HG02759 (cell line): ENCODE measurements around the gene PTP4A1.

Source experiments
- ATAC-seq: cut with Tn5 transposase; IDR thresholded peaks from one replicate; pipeline ENCODE4 v1.9.1; 2021; ENCODE audit warnings: mild to moderate bottlenecking, moderate library complexity; ENCODE audit not compliant: unreplicated experiment

PTP4A1 gene

DNA sequence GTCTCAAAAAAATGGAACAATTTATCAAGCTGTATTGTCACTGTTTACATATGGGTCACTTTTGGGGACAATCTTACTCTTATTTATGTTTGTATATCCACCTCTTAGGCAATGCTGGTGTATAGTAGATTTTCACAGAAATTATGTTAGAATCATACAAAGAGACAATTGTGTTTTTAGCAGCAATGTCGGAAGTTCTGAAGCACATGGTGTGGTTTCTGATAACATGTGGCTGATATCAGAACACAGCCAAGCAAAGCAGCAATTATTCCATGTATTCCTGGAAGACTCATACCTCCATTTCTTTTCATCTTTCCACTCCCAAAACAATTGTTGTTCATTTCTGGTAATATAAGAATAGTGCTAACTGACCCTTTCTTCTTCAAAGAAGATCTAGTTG is 17.5 kb upstream of the PTP4A1 start:
- ATAC-seq, result no peak

DNA sequence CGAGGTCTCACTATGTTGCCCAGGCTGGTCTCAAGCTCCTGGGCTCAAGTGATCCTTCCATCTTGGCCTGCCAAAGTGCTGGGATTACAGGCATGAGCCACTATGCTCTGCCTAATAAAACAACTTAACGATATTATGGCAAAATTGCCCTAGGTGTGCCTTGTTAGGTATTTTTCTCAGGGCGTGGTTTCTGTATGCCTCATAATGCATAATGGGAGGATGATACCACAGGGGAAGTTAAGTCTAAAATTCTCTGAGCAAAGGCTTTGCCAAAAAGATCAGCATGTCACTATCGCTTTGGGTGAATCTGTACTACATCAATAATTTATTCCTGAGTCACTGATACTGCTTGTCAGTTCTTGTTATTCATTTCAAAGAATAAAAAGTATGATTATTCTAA is 15.9 kb upstream of the PTP4A1 start:
- ATAC-seq, result no peak

DNA sequence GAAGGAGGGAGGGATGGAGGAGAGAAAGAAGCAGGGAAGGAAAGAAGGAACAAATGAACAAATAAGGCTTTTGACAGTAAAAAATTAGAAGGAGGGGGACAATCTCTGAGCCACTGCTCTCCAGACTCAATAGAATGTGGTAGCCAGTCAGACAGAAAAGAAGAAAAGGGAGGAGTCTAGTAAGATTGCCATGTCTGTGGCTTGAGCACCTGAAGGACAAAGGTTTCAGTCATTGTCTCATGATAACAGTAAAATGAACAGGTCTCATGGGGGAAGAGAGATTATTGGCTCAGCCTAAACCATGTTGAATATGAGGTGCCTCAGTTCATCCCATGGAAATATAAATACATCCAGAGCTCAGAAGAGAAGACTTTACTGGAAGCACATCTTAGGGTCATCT is 14.0 kb upstream of the PTP4A1 start:
- peak; percentile 67 for ATAC-seq

DNA sequence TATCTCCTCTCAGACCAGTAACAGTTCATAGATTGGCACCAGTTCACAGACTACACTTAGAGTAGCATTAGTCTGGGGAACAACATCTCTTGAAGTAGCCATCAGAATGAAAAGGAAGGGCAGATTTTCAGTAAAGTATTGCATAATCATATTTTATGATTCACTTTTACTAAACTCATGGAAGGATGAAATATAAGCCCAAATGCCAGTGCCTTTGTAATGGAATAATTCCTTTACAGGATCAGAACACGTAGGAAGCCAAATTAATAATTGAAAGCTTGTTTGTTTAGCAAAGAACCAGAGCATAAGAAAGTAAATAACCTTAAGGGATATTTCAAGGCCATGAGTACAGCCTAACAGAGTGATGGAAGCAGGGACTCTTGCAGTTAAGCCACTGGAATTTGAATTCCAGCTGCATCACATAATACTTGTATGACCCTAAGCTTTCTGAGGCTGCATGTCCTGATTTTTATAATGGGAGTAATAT is 11.4 kb upstream of the PTP4A1 start:
- ATAC-seq, result no peak

DNA sequence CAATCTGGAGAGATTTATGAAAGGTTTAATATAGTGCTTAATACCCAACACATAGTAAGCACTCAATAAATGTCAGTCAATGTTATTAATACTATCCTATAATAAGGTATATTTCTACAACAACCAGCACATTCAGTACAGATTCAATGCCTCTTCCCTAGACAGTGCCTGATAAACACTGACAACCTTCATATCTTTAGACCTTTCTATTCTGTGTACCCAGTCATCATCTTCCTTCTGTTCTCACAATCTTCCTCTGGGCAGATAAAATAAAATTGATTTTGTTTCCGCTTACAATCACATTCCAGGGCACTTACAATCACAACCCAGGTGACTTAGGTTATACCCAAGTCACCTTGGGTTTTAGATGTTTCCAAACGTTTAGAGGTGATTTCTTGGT is 11.0 kb upstream of the PTP4A1 start:
- ATAC-seq, result no peak

DNA sequence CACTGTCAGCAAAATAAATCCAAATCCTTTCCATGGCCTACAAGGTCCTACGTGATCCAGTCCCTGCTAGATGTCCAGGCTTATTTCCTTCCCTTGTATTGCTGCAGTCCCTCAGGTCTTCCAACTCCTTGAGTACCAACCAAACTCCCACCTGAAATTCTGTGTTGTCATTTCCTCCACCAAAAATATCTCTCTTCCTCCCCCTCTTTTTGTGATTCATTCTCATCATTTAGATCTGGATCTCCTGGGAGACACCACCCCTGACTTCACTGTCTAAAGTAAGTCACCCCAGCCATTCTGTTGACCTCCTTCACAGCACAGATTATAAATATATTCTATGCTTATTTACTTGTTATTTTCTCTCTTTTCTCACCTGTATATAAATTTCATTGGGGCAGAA is 9.0 kb upstream of the PTP4A1 start:
- ATAC-seq, result no peak

DNA sequence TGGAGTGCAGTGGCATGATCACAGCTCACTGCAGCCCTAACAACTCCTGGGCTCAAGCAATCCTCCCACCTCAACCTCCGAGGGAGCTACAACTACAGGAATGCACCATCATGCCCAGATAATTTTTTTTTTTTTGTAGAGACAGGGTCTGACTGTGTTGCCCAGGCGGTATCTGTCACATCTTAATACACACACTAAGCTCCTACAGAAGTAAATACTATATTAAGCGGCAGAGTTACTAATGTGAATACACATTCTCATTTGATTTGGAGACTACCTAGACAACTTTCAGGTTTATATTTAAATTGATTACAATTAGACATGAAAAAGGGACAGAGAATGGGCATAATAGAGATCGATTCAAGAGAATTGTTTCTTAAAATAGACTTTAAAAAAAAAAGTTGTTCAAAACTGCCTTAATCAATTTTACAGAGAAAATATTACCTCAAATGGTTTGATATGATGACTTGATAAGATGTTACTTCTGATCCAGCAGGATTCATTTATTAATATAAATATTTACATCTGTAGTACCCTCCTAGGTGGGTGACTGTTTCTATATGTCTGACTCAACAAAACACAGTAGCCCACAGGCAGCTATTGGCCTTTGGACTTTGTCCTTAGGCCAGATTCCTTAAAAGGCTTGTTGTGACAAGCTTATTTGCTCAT is 7.1 kb upstream of the PTP4A1 start:
- ATAC-seq, result no peak

DNA sequence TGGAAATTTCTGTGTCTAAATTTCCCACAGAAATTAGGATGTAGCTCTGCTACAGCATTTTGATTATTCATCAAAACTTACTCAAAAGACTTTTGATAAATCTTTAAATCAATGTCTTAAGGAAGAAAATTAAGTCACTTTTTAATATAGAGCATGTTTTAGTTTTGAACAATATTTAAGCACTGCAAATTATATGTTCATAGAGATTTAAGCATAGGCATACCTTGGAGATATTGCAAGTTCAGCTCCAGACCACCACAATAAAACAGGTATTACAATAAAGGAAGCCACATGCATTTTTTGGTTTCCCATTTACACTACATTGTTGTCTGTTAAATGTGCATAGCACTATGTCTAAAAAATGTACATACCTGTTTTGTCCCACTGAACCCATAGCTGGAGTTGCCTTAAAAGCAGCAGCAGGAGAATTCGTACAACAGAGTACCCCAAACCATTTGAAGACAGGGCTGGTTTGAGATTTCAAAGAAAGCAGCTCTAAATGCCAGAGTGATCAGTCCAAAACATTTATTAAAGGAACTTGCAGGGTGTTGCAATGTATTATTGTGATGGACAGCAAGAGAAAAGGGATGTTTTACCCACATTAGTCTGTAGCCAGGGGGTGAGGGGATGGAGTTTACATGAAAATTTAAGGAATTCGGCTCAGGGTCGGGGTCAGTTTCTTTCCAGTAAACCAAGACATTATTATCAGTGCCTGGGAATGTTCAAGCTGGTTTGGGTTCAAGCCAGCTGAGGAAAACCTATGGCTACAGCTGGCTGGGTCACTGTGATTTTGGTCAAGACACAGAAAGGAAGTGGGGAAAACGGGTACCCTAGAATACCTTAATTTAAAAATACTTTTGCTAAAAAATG is 6.3 kb upstream of the PTP4A1 start:
- no peak for ATAC-seq

DNA sequence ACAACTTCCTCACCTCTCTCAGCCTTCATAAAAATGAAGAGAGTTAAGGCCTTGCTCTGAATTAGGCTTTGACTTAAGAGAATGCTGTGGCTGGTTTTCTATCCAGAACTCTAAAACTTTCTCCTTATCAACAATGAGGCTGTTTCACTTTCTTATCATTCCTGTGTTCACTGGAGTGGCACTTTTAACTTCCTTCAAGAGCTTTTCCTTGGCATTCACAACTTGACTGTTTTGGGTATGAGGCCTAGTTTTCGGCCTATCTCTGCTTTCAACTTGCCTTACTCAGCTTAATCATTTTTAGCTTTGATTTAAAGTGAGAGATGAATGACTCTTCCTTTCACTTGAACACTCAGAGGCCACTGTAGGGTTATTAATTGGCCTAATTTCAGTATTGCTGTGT is 4.3 kb upstream of the PTP4A1 start:
- no peak for ATAC-seq

DNA sequence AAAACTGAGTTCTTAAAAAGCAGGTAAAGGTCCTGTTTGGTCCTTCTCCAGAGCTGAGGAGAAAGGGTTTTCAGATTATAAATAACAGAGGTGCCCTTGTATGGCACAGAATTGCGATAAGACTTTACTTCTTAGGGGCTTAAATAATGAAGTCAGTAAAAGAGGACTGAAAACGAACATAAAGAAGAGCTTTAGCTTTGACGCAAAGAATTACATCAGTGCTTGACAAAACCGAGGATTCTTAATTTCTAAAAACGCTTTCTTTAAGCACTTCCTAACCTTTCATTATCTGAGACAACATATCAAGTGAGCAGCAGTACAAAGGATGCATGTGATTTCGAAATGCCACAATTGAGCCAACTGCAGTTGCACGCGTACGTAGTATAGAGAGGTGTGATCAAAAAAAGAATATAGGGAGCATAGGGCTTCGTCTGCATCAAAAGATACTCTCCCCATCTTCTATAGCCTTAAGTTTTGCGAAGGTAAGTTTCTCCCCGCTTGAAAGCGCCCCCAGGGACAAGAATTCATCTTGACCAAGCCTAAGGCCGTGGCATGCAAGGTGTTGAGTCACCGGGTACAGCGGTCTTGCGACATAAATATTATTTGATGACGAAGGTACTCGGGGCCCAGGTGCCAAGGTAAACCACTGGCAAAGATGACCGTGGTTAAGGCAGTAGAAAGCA is 778 bp upstream of the PTP4A1 start:
- ATAC-seq, result no peak

DNA sequence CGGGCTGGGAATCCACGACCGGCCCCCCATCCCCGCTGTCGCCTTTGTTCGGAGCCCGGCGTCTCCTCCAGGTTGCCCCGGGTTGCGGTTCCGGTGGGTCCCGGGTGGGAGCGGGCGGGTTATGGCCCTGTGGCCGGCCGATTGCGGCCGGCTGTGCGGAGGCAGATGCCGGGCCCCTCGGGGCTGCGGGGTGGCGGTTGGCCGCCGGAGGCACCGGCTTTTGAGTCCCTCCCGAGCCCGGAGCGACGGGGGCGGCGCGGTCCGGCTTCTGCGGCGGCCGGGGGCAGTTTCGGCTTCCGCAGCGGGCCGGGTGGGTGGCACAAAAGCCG is 431 bp downstream of the PTP4A1 start:
- ATAC-seq, result peak; percentile 1

DNA sequence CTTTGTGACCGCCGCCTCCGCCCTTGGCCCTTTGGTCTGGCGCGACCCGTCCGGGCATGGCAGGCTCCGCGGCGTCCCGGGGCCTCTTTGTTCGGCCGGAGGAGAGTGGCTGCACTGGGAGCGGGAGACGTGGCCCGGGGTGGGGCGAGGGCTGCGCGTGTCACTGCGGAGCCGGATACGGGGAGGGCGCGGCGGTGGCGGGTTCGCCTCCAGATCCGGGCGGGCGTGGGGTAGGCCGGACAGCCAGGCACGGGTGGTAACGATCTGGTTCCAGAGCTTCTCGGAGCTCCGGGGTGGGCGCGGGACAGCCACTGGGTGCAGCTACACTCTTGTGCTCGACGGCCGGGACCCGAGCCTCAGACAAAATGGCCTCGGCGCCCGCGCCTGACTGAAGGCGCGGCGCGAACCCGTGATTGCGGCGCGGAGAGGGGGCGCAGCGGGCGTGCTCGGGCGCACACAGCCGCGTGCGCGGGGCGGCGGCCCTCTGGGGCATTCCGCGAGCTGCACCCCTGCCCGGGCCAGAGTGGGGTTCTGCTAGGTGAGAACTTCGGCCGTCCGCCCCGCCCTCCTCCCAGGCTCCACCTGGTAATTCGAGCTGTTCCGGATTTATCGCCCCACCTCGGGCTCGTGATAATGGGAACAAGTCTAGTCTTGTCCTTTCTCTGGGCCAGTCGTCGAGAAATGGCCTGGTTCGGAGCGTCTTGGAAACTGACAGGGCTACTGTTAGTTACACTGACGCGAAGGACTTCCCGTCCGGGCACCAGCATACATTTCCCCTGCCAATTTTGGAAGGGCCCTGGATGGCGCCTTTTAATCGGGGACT is 1.0 kb downstream of the PTP4A1 start:
- ATAC-seq, result peak; percentile 43

DNA sequence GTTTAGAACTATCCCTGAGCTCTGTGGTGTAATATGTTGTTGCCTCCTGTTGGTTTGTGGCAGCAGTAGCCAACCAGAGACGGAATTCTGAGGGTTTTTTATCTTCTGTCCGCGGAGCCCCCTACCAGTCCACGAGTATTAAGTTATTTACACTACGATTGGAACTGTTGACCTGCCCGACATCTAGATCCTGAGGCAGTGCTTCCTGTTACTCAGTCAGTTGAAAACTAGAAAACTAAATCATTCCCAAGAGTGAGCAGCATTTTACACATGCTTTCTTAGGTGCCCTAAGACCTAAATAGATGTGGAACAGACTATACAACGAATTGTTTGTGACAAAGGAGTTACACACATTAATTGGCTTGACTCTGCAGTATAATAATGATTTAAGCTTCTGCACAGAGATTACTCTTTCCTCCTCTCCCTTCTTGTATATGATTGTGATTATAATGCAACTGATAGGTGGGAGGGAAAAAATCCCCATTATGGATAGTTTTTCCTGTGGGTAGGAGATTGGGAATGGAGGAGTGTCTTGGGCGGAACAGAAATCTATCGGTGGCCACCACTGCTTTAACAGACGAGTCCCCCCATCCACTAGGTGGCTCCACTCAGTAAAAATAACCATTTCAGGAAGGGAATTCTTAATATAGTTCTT is 1.7 kb downstream of the PTP4A1 start:
- no peak for ATAC-seq

DNA sequence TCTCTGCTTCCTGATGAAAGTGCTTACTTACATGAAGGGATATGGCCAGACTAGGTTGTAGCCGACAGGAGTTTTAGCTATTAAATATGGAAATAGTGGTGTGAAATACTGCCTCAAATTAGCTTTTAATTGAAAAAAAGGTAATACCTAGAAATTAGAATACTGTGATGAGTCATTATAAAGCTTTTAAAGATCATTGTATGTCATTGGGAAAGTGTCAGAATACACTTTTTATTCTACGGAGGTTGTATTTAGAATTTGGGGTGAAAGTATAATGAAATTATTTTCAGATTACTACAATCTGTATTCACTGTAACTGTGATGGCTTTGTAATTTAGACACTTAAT is 2.2 kb downstream of the PTP4A1 start:
- no peak for ATAC-seq

DNA sequence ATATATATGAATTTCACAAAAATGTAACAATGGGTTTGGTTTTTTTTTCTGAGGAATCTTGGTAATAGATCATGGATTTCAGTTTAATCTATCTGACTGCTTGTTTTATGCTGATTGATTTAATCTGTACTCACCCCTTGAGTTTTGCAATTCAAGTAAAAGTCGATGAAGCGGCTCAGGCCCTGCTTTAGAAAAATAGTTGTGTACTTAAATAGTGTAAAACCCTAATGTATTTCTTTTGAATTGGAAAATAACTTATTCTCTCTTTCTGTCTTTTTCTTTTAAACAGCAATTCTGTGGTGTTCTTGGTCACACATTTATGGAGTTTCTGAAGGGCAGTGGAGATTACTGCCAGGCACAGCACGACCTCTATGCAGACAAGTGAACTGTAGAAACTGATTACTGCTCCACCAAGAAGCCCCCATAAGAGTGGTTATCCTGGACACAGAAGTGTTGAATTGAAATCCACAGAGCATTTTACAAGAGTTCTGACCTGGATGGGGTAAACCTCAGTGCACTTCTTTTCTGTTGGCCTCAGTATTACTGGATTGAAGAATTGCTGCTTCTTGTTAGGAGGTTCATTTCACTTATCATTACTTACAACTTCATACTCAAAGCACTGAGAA is 4.0 kb downstream of the PTP4A1 start:
- no peak for ATAC-seq

DNA sequence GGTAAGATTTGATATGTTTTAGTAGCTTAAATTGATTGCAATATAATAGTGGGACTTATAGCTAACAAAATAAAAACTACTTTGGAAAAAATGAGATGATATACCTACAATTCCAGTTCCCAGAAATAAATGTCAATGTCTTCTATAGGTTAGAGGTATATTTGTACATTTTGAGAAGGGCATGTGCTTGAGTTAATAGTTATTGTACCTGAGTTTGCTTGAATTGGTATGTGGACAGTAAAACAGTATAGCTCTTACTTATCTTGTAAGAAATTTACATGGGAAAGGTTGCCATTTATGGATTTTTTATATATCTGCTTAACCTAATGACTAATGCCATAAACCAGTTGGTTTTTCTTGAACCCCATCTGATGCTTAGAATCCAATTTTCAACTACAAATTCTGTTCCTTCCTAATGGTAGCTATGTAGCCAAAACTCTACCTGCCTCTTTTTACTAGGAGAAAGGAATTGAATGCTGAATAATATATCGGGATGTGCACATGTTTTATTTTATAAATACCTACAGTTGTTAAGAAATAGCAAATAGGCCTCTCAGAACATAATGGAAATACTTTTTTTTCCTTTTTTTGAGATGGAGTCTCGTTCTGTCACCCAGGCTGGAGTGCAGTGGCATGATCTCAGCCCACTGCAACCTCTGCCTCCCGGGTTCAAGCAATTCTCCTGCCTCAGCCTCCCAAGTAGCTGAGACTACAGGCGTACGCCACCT is 4.9 kb downstream of the PTP4A1 start:
- no peak for ATAC-seq

DNA sequence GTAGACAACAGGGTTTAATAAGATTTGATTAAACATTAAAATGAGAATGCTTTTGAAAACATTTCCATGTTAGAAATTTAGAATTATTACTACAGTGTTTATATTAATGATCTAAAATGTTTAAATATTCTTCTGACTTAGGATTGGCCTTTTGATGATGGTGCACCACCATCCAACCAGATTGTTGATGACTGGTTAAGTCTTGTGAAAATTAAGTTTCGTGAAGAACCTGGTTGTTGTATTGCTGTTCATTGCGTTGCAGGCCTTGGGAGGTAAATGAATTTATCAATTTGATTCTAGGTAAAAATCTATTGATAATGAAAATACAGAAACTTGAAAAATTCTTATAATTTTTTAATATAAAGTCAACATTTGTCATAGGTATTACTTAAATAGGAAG is 6.5 kb downstream of the PTP4A1 start:
- no peak for ATAC-seq

DNA sequence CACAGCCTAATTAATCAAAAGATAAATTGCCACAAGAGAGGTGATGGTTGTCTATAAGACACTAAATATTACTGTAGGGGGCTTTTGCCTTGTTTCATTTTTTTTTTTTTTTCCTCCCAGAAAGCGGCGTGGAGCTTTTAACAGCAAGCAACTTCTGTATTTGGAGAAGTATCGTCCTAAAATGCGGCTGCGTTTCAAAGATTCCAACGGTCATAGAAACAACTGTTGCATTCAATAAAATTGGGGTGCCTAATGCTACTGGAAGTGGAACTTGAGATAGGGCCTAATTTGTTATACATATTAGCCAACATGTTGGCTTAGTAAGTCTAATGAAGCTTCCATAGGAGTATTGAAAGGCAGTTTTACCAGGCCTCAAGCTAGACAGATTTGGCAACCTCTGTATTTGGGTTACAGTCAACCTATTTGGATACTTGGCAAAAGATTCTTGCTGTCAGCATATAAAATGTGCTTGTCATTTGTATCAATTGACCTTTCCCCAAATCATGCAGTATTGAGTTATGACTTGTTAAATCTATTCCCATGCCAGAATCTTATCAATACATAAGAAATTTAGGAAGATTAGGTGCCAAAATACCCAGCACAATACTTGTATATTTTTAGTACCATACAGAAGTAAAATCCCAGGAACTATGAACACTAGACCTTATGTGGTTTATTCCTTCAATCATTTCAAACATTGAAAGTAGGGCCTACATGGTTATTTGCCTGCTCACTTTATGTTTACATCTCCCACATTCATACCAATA is 7.8 kb downstream of the PTP4A1 start:
- ATAC-seq, result no peak

DNA sequence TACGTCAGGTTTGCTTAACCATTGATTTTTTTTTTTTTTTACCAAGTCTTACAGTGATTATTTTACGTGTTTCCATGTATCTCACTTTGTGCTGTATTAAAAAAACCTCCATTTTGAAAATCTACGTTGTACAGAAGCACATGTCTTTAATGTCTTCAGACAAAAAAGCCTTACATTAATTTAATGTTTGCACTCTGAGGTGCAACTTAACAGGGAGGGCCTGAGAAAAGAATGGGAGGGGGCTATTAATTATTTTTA is 8.4 kb downstream of the PTP4A1 start:
- no peak for ATAC-seq
